B cell (primary cell): ENCODE measurements around the gene ZDHHC12. TPM values are rescaled to one million over a fixed set of nuclear protein-coding genes. Genes with fewer than 3 reads are reported as not detected.

Experiments
- ATAC-seq: fragments of 200-7000 bp; cut with Tn5 transposase; one replicate; pipeline ENCODE4 v1.10.0; 2021; ENCODE audit warnings: low read depth, mild to moderate bottlenecking, moderate number of reproducible peaks, moderate library complexity
- CTCF ChIA-PET: fragments of 350-600 bp; sonication (Branson Sonifier 250); formaldehyde crosslinking; loops from one replicate; lab custom pipeline; 2021; ENCODE audit warnings: antibody characterized with exemption, inconsistent platforms; lab: Charles Lee
- POLR2A ChIA-PET: fragments of 350-600 bp; sonication (Branson Sonifier 250); formaldehyde crosslinking; loops from one replicate; lab custom pipeline; 2021; ENCODE audit warnings: antibody characterized with exemption; lab: Charles Lee
- DNase-seq: peaks from one replicate; pipeline ENCODE4 v3.0.0; 2013
- H2AFZ ChIP-seq: 2 replicates; pipeline ENCODE4 v1.6.1; 2012; ENCODE audit warnings: mild to moderate bottlenecking, low read depth, low read length; ENCODE audit not compliant: insufficient read depth, poor library complexity, severe bottlenecking
- H3K27ac ChIP-seq, 2 donors: 1 replicate in 1 of 2; 2 replicates in 1 of 2; pipeline ENCODE4 v1.5.1; 2012 to 2013; ENCODE audit warnings: low read length in 2 of 2, mild to moderate bottlenecking in 2 of 2, moderate library complexity in 1 of 2
- H3K27me3 ChIP-seq, 4 experiments: fragments of 200-600 bp in 1 of 4; sonication (generic) in 1 of 4; replicated peaks in 1 of 4; 1 replicate in 2 of 4; 2 replicates in 2 of 4; pipeline versions ENCODE4 v1.6.1 to v1.7.0; 2013 to 2016; ENCODE audit warnings: low read length in 3 of 4, mild to moderate bottlenecking in 2 of 4, mixed read lengths in 1 of 4, moderate library complexity in 1 of 4; ENCODE audit not compliant: insufficient read depth in 4 of 4, control insufficient read depth in 3 of 4; ENCODE audit errors: control extremely low read depth in 1 of 4
- H3K36me3 ChIP-seq, 2 experiments: replicated peaks in 1 of 2; 1 replicate in 1 of 2; 2 replicates in 1 of 2; pipeline versions ENCODE4 v1.6.1 to v1.7.1; 2013; ENCODE audit warnings: low read length in 1 of 2; ENCODE audit not compliant: insufficient read depth in 2 of 2, control insufficient read depth in 1 of 2; ENCODE audit errors: control extremely low read depth in 1 of 2, extremely low read depth in 1 of 2
- H3K4me1 ChIP-seq, 2 donors: fragments of 200-600 bp in 1 of 2; sonication (generic) in 1 of 2; 1 replicate in 1 of 2; 2 replicates in 1 of 2; pipeline versions ENCODE4 v1.5.1 to v1.6.1; 2013 to 2017; ENCODE audit warnings: low read length in 2 of 2; ENCODE audit not compliant: control insufficient read depth in 2 of 2, insufficient read depth in 2 of 2
- H3K4me2 ChIP-seq: replicated peaks from 2 replicates; pipeline ENCODE3; 2012; ENCODE audit warnings: mild to moderate bottlenecking, low read depth, low read length; ENCODE audit not compliant: poor library complexity, severe bottlenecking
- H3K4me3 ChIP-seq, 5 experiments: fragments of 200-600 bp in 1 of 5; sonication (generic) in 1 of 5; 1 replicate in 3 of 5; 2 replicates in 2 of 5; pipeline versions ENCODE4 v1.5.1 to v1.7.0; 2011 to 2016; ENCODE audit warnings: low read length in 4 of 5, mild to moderate bottlenecking in 4 of 5, low read depth in 2 of 5, control low read depth in 1 of 5, moderate library complexity in 1 of 5; ENCODE audit not compliant: insufficient read depth in 1 of 5; ENCODE audit errors: control extremely low read depth in 1 of 5, extremely low read depth in 1 of 5
- H3K79me2 ChIP-seq: fragments of 200-600 bp; sonication (generic); one replicate; pipeline ENCODE4 v1.6.0; 2016; ENCODE audit warnings: low read length; ENCODE audit not compliant: control insufficient read depth, insufficient read depth
- H3K9ac ChIP-seq: fragments of 200-600 bp; sonication (generic); 2 replicates; pipeline ENCODE4 v1.6.1; 2017; ENCODE audit warnings: mild to moderate bottlenecking, low read length, moderate library complexity
- H3K9me3 ChIP-seq, 3 donors: one replicate each; pipeline versions ENCODE4 v1.6.1 to v1.7.1; 2013; ENCODE audit warnings: low read length in 2 of 3; ENCODE audit not compliant: control insufficient read depth in 2 of 3, insufficient read depth in 1 of 3; ENCODE audit errors: control extremely low read depth in 1 of 3
- H4K20me1 ChIP-seq: 2 replicates; pipeline ENCODE4 v1.6.0; 2012; ENCODE audit warnings: mild to moderate bottlenecking, low read length; ENCODE audit not compliant: insufficient read depth, control insufficient read depth, poor library complexity, severe bottlenecking
- H3K27ac Mint-ChIP-seq: one replicate; pipeline ENCODE4 v1.8.0; 2021; ENCODE audit warnings: mixed read lengths
- H3K27me3 Mint-ChIP-seq: one replicate; pipeline ENCODE4 v1.8.0; 2021; ENCODE audit warnings: mixed read lengths
- H3K4me1 Mint-ChIP-seq: one replicate; pipeline ENCODE4 v1.8.0; 2021; ENCODE audit warnings: mixed read lengths
- H3K4me3 Mint-ChIP-seq: one replicate; pipeline ENCODE4 v1.8.0; 2021; ENCODE audit warnings: mixed read lengths
- H3K9me3 Mint-ChIP-seq: one replicate; pipeline ENCODE4 v1.8.0; 2022; ENCODE audit warnings: mixed read lengths; ENCODE audit not compliant: insufficient read depth
- CTCF ChIP-seq: fragments of 200-600 bp; IDR thresholded peaks from one replicate; pipeline ENCODE4 v1.8.0; 2022; ENCODE audit warnings: antibody characterized with exemption, mild to moderate bottlenecking
- EZH2 ChIP-seq: IDR thresholded peaks from 2 replicates; pipeline ENCODE4 v1.6.1; 2012; ENCODE audit warnings: borderline replicate concordance, low read depth, mild to moderate bottlenecking, moderate library complexity, low read length; ENCODE audit not compliant: insufficient read depth, poor library complexity, severe bottlenecking
- WGBS: methylation state at CpG from one replicate; pipeline ENCODE4 v1.1.5; 2013; ENCODE audit warnings: missing lambda C conversion rate; ENCODE audit not compliant: insufficient coverage; 5-methylcytosine and 5-hydroxymethylcytosine counted together
- intact Hi-C: fragments of 100-400 bp; cut with micrococcal nuclease; formaldehyde crosslinking; loops from one replicate; pipeline ENCODE4 v1.10.0; 2022
- polyA plus RNA-seq: library from polyadenylated mRNA; depleted of rRNA; stranded (reverse); fragments of >200 nt; gene quantifications from 2 replicates; pipeline ENCODE4 v1.2.3, GENCODE V29; 2012
- total RNA-seq, 2 donors: library from RNA; stranded (reverse); fragments of 120-200 nt in 1 of 2; gene quantifications; 1 replicate in 1 of 2; 2 replicates in 1 of 2; pipeline versions ENCODE4 v1.2.3 to v1.2.4, GENCODE V29; 2013 to 2022

Gene ZDHHC12
- total and polyA plus RNA-seq, 2 donors (not counting 1 experiment from before 2014, with no cell fraction given): 28.5 to 47.0 TPM

GRCh38 chr9:128733256-128733655, 9.3 kb upstream of the ZDHHC12 start:
- Histone ChIP-seq H3K27me3 (no peaks in the 10 kb centered on the region), H3K79me2 (no peaks in the 10 kb centered on the region), H3K4me1 (no peaks in the 10 kb centered on the region), H4K20me1 (no peaks in the 10 kb centered on the region), H3K27ac (no peak overlapping the region), H3K9ac (no peak overlapping the region), H3K9me3 (no peaks in the 10 kb centered on the region), H3K36me3 (peaks cover 4 to 28% of the 10 kb centered on the region in 2 experiments), H3K4me3 (no peak overlapping the region), H2AFZ (no peak overlapping the region), H3K4me2 (no peak overlapping the region)
- intact Hi-C loops: no loop called here
- TF ChIP-seq EZH2 (no peak), CTCF (peak; percentile 17)
- Mint-ChIP-seq H3K9me3 (no peaks in the 10 kb centered on the region), H3K27ac (peak overlapping the region; percentile 56), H3K4me1 (no peaks in the 10 kb centered on the region), H3K27me3 (no peaks in the 10 kb centered on the region), H3K4me3 (no peak overlapping the region)
- peak; percentile 41 for ATAC-seq
- WGBS: 75% methylated on average over 8 of the region's 9 CpGs
- ChIA-PET CTCF (interaction anchor here (0.6 to 1.2 kb wide), 5 partner anchors 50 to 195 kb away, joined by 3 to 5 read pairs (median 3); no protein-coding TSS in a partner anchor), POLR2A (no interaction called here)
- DNase-seq: peak; percentile 34

- TF ChIP-seq CTCF (no peak), EZH2 (no peak)
- Mint-ChIP-seq H3K4me3 (no peak overlapping the region), H3K4me1 (no peaks in the 10 kb centered on the region), H3K27me3 (no peaks in the 10 kb centered on the region), H3K27ac (no peak overlapping the region), H3K9me3 (no peaks in the 10 kb centered on the region)
- Histone ChIP-seq H3K4me3 (no peak overlapping the region), H3K9ac (no peak overlapping the region), H3K27me3 (no peaks in the 10 kb centered on the region), H4K20me1 (no peaks in the 10 kb centered on the region), H2AFZ (no peak overlapping the region), H3K79me2 (no peaks in the 10 kb centered on the region), H3K9me3 (no peaks in the 10 kb centered on the region), H3K4me1 (no peaks in the 10 kb centered on the region), H3K36me3 (peaks cover 4 to 28% of the 10 kb centered on the region in 2 experiments), H3K27ac (no peak overlapping the region), H3K4me2 (no peak overlapping the region)
- ATAC-seq: no peak
- 94% methylated on average over 13 of the region's 13 CpGs for WGBS
- intact Hi-C loops: no loop called here
- DNase-seq: no peak
- CTCF ChIA-PET: interaction anchor here (0.6 to 1.2 kb wide), 5 partner anchors 50 to 196 kb away, joined by 3 to 5 read pairs (median 3); no protein-coding TSS in a partner anchor
- POLR2A ChIA-PET: no interaction called here
Measured at GRCh38 chr9:128732576-128732975, 8.6 kb upstream of the ZDHHC12 start.
